ENCODE results near the gene ZSWIM5. TPM values are rescaled to one million over a fixed set of nuclear protein-coding genes. Genes with fewer than 3 reads are reported as not detected.
A peak's percentile ranks its signal among the peaks of the same experiment; 100 is the strongest.

ZSWIM5 gene
- total RNA-seq, 2 donors from 2014 or later: 3.6 to 4.4 TPM

GRCh38 chr1:45205011-45205909, 1.1 kb downstream of the ZSWIM5 start:
- ATAC-seq: peak; percentile 33

GRCh38 chr1:45200906-45201500, 5.4 kb downstream of the ZSWIM5 start:
- no peaks in the 10 kb centered on the region for H3K27me3 ChIP-seq
- no peaks in the 10 kb centered on the region for H3K9me3 ChIP-seq
- intact Hi-C loops (cut with DNase I): no loop called here
- no peak for TF ChIP-seq POLR2A (IDR thresholded peaks at IDR 0.05)
- TF ChIP-seq, protein P1, sequence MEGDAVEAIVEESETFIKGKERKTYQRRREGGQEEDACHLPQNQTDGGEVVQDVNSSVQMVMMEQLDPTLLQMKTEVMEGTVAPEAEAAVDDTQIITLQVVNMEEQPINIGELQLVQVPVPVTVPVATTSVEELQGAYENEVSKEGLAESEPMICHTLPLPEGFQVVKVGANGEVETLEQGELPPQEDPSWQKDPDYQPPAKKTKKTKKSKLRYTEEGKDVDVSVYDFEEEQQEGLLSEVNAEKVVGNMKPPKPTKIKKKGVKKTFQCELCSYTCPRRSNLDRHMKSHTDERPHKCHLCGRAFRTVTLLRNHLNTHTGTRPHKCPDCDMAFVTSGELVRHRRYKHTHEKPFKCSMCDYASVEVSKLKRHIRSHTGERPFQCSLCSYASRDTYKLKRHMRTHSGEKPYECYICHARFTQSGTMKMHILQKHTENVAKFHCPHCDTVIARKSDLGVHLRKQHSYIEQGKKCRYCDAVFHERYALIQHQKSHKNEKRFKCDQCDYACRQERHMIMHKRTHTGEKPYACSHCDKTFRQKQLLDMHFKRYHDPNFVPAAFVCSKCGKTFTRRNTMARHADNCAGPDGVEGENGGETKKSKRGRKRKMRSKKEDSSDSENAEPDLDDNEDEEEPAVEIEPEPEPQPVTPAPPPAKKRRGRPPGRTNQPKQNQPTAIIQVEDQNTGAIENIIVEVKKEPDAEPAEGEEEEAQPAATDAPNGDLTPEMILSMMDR (IDR thresholded peaks at IDR 0.05): no peak
- H3K27ac ChIP-seq: no peak overlapping the region
- H3K36me3 ChIP-seq (replicated peaks in 1 of 2; ENCODE audit: insufficient read depth in 1 of 2, low read depth in 2 of 2): no peaks in the 10 kb centered on the region
- H3K4me3 ChIP-seq: no peak overlapping the region
- H3K4me1 ChIP-seq: peaks cover 13% of the 10 kb centered on the region
- no peak for ATAC-seq
- 84 to 95% methylated on average over 3 of the region's 3 CpGs for WGBS, 2 donors
- DNase-seq: no peak

More at GRCh38 chr1:45205011-45205909, 1.1 kb downstream of the ZSWIM5 start:
- no peaks in the 10 kb centered on the region for H3K36me3 ChIP-seq (replicated peaks in 1 of 2; ENCODE audit: insufficient read depth in 1 of 2, low read depth in 2 of 2)
- peak; percentile 35 to 63 (median 51) for DNase-seq
- peak overlapping the region in 1 of 2 donors; percentile 27 for H3K4me3 ChIP-seq
- H3K9me3 ChIP-seq: no peaks in the 10 kb centered on the region
- H3K27me3 ChIP-seq: no peaks in the 10 kb centered on the region
- 2% methylated on average over 20 to 26 of the region's 43 CpGs for WGBS, 2 donors
- peaks cover 21% of the 10 kb centered on the region for H3K4me1 ChIP-seq
- H3K27ac ChIP-seq: peak overlapping the region; percentile 24 to 93 (median 78)
- intact Hi-C loops (cut with DNase I): no loop called here
- no peak for TF ChIP-seq POLR2A (IDR thresholded peaks at IDR 0.05)
- TF ChIP-seq, protein P1 (IDR thresholded peaks at IDR 0.05): no peak

DNA sequence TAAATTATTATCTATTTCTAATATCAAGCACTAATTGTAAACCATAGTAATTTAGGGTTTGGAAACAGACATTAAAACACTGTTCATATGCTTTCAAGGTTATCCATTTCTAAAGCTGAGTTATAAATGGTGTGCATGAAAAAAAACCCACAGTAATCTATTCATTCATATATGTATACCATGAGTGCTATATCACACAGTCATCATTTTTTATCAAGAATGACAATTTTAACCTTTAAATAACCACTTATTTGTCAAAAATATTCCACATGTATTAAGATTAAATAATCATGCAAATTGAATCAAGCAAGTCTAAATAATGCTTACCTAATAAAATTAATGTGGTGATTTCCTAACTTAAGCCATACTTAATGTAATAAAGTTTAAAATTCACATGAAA, 6.0 kb downstream of the ZSWIM5 start:
- H3K4me1 ChIP-seq: peaks cover 13% of the 10 kb centered on the region
- H3K4me3 ChIP-seq: no peak overlapping the region
- no peaks in the 10 kb centered on the region for H3K27me3 ChIP-seq
- no peaks in the 10 kb centered on the region for H3K9me3 ChIP-seq
- H3K27ac ChIP-seq: no peak overlapping the region
- no peaks in the 10 kb centered on the region for H3K36me3 ChIP-seq (replicated peaks in 1 of 2; ENCODE audit: insufficient read depth in 1 of 2, low read depth in 2 of 2)
- DNase-seq: no peak
- TF ChIP-seq POLR2A (IDR thresholded peaks at IDR 0.05): no peak
- TF ChIP-seq, protein P1 (IDR thresholded peaks at IDR 0.05): no peak
- intact Hi-C loops (cut with DNase I): no loop called here
- ATAC-seq: no peak

- peak in 1 of 4 donors; percentile 6 for DNase-seq
- H3K9me3 ChIP-seq: no peaks in the 10 kb centered on the region
- peaks cover 3% of the 10 kb centered on the region for H3K4me1 ChIP-seq
- no peak overlapping the region for H3K4me3 ChIP-seq
- H3K36me3 ChIP-seq (replicated peaks in 1 of 2; ENCODE audit: insufficient read depth in 1 of 2, low read depth in 2 of 2): no peaks in the 10 kb centered on the region
- ATAC-seq: no peak
- TF ChIP-seq, protein P1 (IDR thresholded peaks at IDR 0.05): no peak
- TF ChIP-seq POLR2A (IDR thresholded peaks at IDR 0.05): no peak
- 55 to 57% methylated on average over 2 of the region's 2 CpGs for WGBS, 2 donors
- no peaks in the 10 kb centered on the region for H3K27me3 ChIP-seq
- H3K27ac ChIP-seq: no peak overlapping the region
- intact Hi-C loops (cut with DNase I): no loop called here
Observed at GRCh38 chr1:45198185-45198584, 8.2 kb downstream of the ZSWIM5 start.

Data from body of pancreas (tissue), 4 donors.